IPS-18c (cell line): Measurements from ENCODE around the gene LALBA.
"Not testable (repeated sequence)": the region's sequence is repeated elsewhere in the genome, so short reads cannot be mapped to it uniquely, and the experiment has no call there.

Experiments used
- H3K4me3 ChIP-seq: 2 replicates; pipeline ENCODE4 v1.7.0; 2013; ENCODE audit warnings: low read depth, mild to moderate bottlenecking, low read length, moderate library complexity; ENCODE audit not compliant: insufficient read depth
- H3K9me3 ChIP-seq: one replicate; pipeline ENCODE4 v1.6.1; 2013; ENCODE audit warnings: mild to moderate bottlenecking, low read length, moderate library complexity; ENCODE audit not compliant: control insufficient read depth, insufficient read depth

LALBA gene

GRCh38 chr12:48569946-48570345 lies at the start of gene LALBA:
LALBA (minus strand) TSS chr12:48570046; CDS start chr12:48570020, 26 bp downstream.
- Histone ChIP-seq H3K9me3 (no peaks in the 10 kb centered on the region), H3K4me3 (no peak within 1 kb of the TSS)

- no peaks in the 10 kb centered on the region for H3K9me3 ChIP-seq
- H3K4me3 ChIP-seq: no peak overlapping the region
These were observed 48.7 kb upstream of the LALBA start for GRCh38 chr12:48618541-48618940.

DNA sequence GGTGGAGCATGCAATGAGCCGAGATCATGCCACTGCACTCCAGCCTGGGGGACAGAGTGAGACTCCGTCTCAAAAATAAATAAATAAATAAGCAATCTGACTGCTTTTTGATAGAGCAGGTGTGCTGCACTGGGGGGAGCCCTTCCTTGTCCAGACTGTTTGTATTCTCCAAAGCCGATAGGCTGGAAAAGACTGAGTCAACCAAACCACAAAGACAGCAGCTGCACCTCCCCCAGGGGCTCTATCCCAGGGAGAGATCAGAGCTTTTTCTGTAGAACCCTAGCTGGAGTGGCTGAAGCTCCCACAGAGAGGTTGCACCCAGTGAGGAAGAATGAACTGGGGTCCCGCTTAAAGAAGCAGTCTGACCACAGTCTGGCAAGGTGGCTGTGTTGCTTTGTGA lies 45.8 kb upstream of the LALBA start:
- H3K9me3 ChIP-seq: no peaks in the 10 kb centered on the region
- no peak overlapping the region for H3K4me3 ChIP-seq

DNA sequence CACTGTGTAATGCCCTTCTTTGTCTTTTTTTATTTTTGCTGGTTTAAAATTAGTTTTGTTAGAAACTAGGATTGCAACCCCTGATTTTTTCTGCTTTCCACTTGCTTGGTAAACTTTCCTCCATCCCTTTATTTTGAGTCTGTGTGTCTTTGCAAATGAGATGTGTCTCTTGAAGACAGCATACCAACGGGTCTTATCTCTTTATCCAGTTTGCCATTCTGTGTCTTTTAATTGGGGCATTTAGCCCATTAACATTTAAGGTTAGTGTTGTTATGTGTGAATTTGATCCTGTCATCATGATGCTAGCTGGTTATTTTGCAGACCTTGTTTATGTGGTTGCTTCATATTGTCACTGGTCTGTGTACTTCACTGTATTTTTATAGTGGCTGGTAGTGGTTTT lies 43.5 kb upstream of the LALBA start:
- H3K4me3 ChIP-seq: no peak overlapping the region
- no peaks in the 10 kb centered on the region for H3K9me3 ChIP-seq

DNA sequence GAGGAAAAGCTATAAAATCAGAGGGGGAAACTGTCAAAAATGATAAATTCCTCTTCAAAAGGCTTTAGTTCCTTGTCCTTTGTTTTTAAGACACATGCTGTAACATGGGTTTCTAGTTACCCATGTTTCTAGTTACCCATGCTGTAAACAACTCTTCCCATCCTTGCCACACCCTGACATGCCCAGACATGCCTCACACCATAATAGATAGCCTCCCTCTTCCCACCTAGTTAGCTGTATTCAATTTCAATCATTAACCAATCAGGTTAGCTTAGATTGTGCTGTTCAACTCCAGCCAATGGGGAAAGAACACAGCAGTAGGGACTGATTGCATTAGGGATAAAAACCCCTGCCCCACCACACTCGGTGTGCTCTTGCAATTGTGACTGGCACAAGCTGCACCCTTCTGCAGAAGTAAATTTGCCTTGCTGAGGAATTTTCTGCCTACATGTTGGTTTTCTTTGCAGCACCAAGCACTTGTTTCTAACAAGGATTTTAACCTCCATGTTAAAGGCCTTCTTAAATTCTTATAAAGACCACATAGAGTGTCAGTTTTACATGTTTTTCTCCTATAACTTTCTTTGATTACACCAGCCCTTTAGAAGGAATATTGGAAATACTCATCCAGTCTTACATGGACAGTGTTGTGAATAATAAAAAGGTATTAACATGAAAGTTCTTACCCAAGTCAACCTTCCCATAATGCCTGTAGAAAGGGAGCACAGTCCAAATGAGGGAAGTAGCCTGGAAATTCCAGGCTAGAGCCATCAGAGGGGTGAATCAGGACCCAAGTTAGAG lies 32.5 kb upstream of the LALBA start:
- Histone ChIP-seq H3K9me3 (peaks cover 17% of the 10 kb centered on the region), H3K4me3 (0 out of 2 replicates have a peak overlapping the region, but pooled peaks have one; percentile 15)

DNA sequence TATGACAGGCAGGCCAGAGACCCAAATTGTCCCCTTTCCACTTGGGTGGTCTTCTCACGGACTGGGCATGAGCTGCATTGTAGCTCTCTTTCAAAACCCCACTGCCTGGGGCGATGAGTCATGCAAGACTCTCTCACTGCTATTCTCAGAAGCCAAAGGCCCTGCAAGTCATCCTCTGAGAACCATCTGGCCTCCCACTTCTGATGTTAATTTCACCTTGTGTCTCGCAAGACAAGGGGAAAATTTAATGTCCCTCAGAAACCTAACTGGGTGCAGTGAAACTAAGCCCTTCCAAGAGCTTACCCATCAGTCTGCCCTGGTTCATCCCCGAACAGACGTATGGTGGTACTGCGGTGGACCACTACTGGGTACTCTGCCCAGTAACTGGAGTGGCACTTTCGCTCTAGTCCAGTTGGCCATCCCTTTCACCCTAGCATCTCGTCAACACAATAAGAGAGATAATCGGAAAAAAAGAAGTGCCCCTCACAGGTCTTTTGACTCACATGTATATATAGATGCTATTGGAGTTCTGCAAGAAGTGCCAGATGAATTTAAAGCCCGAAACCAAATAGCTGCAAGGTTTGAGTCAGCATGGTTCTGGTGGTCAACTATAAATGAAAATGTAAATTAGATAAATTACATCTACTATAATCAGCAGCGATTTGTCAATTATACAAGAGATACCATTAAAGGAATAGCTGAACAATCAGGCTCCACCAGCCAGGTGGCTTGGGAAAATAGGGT lies 31.3 kb upstream of the LALBA start:
- 0 out of 2 replicates have a peak overlapping the region, but pooled peaks have one; percentile 4 for H3K4me3 ChIP-seq

DNA sequence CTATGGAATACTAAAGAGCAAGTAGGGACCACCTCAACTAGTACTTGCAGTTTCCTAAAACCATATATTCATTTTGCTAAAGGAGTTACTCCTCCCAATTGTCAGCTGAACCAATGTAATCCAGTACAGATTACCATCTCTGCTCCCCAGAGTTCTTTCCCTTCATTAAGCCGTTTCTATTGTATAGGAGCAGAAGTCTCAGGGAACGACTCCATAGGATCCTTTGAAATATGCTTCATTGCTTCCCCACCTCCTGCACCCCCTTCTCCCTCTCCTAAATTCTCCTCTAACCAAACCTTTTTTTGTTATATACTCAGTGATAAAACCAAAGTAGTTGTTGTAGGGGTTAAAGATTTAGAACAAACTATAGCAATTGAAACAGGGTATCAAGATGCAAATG lies 30.7 kb upstream of the LALBA start:
- H3K9me3 ChIP-seq: peaks cover 15% of the 10 kb centered on the region

More for the DNA sequence above, 31.3 kb upstream of the LALBA start:
- H3K9me3 ChIP-seq: peaks cover 16% of the 10 kb centered on the region

DNA sequence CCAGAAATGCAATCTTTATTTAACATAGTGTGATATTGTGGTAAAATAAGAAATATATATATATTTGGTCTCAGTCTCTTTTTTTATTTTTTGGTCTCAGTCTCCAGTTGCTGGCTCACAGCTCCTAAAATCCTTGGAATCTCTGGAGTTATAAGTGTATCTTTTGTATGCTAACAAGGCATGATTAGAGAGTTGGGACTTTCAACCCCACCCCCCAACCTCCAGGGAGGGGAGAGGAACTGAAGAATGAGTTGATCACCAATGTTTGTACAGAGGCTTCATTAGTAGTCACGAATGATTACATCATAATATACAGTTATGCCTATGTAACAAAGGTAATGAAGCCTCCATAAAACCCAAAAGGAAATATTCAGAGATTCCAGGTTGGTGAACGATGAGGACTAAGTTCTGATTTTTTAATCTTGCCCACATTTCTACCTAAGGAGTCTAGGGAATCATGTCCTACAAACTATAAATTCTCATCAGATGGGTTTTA lies 22.8 kb upstream of the LALBA start:
- Histone ChIP-seq H3K9me3 (peaks cover under 1% of the 10 kb centered on the region), H3K4me3 (no peak overlapping the region)

More for the DNA sequence above, 30.7 kb upstream of the LALBA start:
- no peak overlapping the region for H3K4me3 ChIP-seq

DNA sequence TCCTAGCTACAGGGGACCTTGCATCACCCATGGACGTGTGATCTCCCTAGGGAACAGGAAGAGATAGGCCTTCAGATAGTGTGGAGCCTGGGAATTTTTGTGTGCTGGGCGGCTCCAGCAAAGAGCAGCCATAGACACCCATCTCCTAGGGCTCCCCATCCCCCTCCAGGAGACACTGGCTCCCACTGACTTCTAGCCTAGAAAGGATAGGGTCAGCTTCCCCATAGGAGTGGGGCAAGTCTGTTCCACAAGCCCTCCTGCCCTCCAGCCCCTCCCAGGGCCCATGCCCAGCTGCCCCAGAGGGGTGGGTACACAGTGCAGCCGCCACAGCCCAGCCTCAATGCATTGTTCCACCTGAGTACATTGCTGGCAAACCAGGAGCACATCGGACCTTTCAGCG lies 16.5 kb upstream of the LALBA start:
- no peaks in the 10 kb centered on the region for H3K9me3 ChIP-seq
- H3K4me3 ChIP-seq: no peak overlapping the region

- peaks cover 3% of the 10 kb centered on the region for H3K9me3 ChIP-seq
- no peak overlapping the region for H3K4me3 ChIP-seq
These were observed 13.9 kb upstream of the LALBA start for GRCh38 chr12:48583728-48584127.

- Histone ChIP-seq H3K9me3 (peaks cover 3% of the 10 kb centered on the region), H3K4me3 (no peak overlapping the region)
These were observed 11.0 kb upstream of the LALBA start for GRCh38 chr12:48580831-48581230.

GRCh38 chr12:48572326-48572725 lies 2.5 kb upstream of the LALBA start:
- no peak overlapping the region for H3K4me3 ChIP-seq
- H3K9me3 ChIP-seq: no peaks in the 10 kb centered on the region

DNA sequence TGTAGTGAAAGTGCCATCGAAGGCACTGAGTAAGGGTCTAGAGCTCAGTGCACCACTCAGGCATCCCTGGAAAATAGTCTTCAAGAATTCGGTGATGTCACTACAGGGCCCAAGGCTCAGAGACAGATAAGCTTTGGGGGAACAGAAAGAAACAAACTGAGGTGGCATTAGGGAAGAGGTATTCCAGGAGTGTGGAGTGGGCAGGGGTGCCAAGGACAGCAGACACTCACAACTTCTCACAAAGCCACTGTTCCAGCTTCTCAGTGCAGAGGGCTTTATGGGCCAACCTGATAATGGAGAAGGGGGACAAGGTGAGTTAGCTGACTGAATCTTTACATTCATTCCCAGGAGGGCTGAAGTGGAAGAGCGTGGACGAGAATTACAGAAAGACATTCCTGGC lies 2.1 kb downstream of the LALBA start:
- no peak overlapping the region for H3K4me3 ChIP-seq
- no peaks in the 10 kb centered on the region for H3K9me3 ChIP-seq

GRCh38 chr12:48557919-48558318 lies 11.9 kb downstream of the LALBA start:
- H3K9me3 ChIP-seq: peaks cover 6% of the 10 kb centered on the region
- no peak overlapping the region for H3K4me3 ChIP-seq

DNA sequence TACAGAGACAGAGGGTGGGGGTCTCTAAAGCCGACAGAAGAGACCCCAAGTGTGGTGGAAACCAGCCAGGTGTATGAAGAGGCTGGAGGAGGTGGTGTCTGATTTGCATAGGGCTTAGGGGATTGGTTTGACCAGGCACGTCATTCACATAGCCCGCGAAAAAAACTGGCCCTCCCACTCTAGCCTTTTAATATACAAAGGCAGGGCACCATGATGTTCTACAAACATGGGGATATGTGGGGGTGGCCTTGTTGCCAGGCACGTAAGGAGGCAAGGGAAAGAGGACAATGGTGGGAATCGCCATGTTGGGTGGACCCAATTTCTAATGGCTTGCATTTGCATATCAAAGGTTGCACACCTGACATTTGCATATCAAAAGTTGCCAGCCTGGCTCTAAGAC lies 13.2 kb downstream of the LALBA start:
- Histone ChIP-seq H3K9me3 (peaks cover 6% of the 10 kb centered on the region), H3K4me3 (no peak overlapping the region)

GRCh38 chr12:48553666-48554343 lies 16.0 kb downstream of the LALBA start:
- not testable (repeated sequence) for H3K9me3 ChIP-seq, H3K4me3 ChIP-seq

- H3K4me3 ChIP-seq, H3K9me3 ChIP-seq: not testable (repeated sequence)
These were observed 18.2 kb downstream of the LALBA start for GRCh38 chr12:48551636-48552035.

GRCh38 chr12:48547012-48547411 lies 22.8 kb downstream of the LALBA start:
- not testable (repeated sequence) for H3K4me3 ChIP-seq, H3K9me3 ChIP-seq
